Measurements from ENCODE around the gene PRPF6. TPM values are rescaled to one million over a fixed set of nuclear protein-coding genes. Genes with fewer than 3 reads are reported as not detected.
A peak's percentile ranks its signal among the peaks of the same experiment; 100 is the strongest.

The PRPF6 gene
- total RNA-seq, 1 donor from 2014 or later, result 44.1 TPM

DNA sequence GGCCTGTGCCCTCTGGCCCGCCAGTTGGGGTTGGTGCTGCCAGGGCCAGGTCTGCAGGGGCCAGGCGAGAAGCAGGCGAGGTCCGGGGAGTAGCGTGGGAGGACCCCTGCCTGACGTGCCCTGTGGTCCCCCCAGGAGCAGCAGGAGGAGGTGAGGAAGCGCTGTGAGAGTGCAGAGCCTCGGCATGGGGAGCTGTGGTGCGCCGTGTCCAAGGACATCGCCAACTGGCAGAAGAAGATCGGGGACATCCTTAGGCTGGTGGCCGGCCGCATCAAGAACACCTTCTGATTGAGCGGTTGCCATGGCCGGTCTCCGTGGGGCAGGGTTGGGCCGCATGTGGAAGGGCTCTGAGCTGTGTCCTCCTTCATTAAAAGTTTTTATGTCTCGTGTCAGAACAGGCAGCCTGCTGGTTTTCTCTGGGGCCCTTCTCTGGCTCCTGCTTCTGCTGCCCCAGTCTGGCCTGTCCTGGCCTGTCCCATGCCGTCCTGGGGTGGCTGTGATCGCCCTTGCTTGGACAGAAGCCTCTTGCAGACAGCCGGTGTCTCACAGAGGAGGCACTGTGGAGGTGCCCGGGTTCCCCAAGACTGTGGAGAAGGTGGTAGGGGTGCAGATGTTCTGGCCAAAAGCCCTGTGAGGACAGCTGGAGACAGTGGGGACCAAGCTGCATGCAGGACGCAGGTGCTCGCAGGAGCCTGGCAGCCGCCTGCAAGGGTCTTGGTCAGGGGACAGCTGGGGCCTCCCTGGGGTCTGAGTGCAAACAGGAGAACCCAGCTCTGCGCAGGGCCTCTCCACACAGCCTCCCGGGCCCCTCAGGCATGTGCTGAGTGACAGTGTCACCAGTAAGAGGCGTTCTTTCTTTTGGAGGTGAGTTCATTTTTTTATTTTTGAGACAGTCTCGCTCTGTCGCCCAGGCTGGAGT, 52.0 kb downstream of the PRPF6 start:
- no peak for DNase-seq (ENCODE audit: low spot score)

DNA sequence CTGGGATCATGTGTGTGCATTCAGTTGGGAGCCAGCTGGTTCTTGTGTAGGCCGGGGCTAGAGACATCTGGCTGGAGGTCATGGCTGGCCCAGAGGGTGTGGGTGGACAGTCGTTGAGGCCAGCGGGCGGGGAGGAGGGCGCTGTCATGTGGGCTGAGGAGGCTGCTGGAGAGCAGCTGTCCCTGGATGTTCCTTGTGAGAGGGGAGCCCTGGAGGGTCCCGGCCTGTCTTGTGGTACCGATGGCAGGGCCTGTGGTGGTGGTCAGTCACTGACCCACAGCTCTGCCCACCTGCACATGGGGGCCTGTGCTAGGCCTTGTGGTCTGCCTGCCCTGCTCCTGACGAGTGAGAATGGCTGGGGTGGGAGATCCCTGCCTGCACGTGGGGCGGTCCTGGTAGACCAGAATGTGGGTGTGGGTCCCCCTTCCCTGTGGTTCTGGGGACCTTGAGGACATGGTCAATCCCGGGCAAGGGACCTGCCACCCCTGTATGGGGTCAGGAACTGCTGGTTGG, 53.1 kb downstream of the PRPF6 start:
- no peak for DNase-seq (ENCODE audit: low spot score)

DNA sequence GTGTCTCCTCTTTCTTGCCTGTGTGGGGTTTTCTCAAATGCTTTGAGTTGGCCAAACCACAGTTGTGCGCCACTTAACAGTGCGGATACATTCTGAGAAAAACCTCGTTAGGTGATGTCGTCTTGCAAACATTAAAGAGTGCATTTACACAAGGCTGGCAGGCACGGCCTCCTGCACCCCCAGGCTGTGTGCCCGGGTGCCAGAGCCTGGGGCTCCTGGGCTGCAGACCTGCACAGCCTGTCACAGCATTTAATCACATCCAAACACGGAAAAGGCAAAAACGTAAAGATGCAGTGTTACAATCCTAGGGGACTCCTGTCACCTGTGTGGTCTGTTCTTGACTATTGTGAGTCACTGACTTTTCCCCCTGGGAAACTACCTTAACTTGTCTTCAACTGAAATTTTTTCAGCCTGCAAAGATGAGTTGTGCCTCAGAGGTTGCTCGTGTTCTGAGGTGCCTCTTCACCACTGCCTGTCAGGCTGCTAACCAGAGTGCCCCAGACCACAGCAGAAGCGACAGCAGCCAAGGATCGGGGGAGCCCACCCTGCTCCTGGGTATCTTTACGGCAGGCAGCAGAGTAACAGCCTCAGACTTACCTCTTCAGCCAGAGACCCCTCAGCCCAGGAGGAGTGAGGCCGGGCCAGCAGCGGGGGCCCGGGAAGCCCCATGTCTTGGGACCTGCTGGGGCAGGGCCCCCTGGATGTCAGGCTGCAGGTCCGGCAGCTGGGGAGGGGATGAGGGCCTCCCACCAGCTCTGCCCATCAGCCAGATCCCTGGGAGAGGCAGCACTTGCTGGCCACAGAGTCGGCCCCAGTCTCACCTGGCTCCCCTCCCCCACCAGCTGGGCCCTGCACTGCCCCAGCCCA, 54.4 kb downstream of the PRPF6 start:
- DNase-seq (ENCODE audit: low spot score), result no peak

DNA sequence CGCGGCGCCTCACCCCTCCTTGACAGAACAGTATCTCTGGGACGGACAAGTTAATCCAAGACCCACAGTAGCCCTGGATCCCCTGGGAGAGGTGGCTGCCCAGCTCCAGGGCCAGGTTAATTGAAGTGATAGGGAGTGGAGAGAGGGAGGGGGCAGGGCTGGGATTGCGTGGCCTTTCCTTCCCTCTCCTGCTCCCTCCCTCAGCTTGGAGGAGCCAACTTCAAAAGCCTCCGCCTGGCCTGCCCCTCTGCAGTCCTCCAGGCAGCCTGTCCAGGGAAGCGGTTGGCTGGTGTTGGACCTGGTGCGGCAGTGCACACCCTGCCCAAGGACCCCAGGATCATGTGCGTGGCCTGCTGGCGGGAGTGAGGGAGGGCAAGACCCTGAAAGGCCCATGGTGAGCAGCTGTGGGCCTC, 55.0 kb downstream of the PRPF6 start, which contains the start of gene C20orf204:
C20orf204 (plus strand) TSS at position 250 of the 413 bp plus-strand sequence; CDS start at position 392, 142 bp downstream.
- DNase-seq (ENCODE audit: low spot score), result no peak

DNA sequence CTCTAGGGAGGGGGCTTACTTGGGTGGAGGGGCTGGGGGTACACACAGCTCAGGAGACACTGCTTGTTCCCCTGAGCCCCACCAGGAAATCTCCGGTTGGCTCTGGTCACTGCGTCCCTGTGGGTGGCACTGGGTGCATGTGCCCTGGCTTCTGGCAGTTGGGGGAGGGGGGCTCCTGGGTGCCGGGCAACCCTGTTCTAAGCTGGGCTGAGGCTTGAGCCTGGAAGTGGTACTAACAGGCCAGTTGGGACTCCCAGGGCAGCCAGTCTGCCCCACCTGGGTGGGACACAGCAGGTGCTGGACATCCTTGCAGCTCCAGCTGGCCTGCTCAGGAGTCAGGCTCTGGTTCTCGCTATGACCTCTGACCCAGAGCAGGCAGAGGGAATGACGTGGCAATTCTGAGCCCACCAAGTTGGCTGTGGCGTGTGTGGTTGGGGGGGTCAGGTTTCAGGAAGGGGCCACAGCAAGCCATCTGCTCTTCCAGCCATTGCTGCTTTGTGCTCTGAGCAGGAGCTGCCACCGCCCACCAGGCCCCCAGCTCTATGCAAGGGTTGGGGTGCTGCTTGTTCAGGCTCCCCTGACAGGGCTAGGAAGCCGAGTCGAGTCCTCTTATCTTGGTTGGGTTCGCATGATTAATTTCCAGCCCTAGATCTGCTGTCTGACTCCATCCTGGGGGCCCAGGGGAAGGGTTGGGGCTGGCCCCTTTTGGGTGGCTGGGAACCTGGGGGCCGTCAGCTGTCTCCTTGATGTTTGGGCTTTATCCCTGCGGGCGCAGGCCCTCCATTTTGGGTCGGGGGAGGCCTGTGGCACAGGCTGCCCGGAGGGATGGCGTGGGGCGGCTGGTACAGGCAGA, 55.6 kb downstream of the PRPF6 start:
- DNase-seq (ENCODE audit: low spot score), result no peak

DNA sequence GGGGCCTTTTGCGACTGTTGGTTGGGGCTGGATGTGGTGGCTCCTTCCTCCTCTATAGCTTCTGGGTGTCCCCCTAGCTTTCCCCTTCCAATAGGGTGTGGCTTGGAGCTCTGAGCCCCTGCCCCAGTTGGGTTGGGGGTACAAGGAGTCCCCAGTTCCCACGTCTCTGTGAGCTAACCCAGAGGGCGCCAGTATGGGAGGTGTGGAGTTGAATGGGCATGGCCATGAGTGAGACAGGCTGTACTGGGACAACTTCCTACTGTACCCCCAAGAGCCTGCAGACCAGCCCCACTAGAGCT, 56.2 kb downstream of the PRPF6 start:
- no peak for DNase-seq (ENCODE audit: low spot score)

DNA sequence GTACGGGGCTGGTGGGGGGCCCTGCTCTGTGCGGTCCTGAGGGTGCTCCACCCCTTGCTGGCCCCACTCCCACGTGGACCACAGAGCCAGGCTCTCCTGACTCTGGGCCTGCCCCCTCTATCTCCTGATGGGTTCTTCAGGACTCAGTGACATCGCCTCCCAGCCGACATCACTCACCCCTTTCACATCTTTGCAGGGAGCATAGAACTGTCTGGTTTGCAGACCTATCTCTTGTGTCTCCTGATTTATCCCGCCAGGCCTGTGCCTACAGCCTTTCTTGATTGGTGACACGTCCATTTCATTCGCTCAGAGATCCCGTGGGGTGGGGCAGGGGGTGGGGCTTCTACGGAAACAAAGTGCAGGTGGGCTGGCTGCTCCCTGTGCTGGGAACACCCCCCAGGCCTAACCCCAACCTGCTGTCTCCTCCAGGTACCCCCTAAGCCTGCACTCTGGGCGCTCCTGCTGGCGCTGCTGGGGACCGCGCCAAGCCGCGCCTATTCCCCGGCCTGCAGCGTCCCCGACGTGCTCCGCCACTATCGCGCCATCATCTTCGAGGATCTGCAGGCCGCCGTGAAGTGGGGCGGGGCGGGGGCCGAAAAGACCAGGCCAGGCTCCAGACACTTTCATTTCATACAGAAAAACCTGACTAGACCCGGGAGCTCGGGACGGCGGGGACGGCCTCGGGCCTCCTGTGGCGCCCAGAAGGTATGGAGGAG, 56.7 kb downstream of the PRPF6 start:
- DNase-seq (ENCODE audit: low spot score), result no peak

DNA sequence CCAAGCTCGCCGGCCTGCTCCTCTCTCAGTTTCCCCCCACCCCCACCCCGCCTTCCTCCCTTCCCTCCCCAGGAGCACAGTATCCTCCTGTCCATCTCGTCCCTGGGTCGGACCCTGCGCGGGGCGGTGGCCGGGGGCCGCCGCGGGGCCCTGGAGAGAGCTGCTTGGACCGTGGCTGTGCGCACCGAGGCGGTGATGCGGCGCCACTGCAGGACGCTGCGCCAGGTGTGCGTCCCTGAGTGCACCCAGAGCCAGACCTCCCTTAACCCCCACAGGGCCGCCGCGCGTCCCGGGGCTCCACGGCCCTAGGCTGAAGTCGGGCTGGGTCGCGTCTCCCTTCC, 57.3 kb downstream of the PRPF6 start:
- no peak for DNase-seq (ENCODE audit: low spot score)

DNA sequence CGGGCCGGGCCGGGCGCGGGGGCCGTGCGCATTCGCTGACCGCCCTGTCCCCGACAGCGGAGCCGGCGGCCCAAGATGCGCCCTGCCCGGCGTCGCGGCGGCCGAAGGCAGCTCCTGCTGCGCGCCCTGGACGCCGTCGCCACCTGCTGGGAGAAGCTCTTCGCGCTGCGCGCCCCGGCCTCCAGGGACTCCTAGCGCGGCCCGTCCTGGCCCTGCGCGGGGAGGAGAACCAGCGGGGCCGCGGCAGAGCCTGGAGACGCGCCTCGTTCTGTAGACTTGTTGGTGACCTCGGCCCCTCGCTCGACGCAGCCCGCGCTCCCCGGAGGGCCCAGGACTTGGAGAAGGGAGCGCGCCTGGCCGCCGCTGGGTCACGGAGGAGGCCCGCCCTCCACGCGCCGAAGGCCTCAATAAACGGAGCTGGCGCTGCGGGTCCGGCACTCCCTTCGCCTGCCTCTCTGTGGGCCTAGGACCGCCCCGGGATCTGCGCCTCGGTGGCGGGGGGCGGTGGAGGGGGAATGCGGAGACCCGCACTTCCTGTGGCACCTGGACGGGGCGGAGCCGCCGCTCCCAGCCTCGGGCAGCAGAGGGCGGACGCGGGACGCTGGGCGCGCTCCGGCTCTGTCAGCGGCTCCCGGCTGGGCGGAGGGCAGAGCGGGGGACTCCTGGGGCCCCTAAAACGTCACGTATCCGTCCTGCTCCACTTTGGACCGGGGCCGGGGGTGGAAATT, 57.8 kb downstream of the PRPF6 start:
- peak; percentile 75 for DNase-seq (ENCODE audit: low spot score)

DNA sequence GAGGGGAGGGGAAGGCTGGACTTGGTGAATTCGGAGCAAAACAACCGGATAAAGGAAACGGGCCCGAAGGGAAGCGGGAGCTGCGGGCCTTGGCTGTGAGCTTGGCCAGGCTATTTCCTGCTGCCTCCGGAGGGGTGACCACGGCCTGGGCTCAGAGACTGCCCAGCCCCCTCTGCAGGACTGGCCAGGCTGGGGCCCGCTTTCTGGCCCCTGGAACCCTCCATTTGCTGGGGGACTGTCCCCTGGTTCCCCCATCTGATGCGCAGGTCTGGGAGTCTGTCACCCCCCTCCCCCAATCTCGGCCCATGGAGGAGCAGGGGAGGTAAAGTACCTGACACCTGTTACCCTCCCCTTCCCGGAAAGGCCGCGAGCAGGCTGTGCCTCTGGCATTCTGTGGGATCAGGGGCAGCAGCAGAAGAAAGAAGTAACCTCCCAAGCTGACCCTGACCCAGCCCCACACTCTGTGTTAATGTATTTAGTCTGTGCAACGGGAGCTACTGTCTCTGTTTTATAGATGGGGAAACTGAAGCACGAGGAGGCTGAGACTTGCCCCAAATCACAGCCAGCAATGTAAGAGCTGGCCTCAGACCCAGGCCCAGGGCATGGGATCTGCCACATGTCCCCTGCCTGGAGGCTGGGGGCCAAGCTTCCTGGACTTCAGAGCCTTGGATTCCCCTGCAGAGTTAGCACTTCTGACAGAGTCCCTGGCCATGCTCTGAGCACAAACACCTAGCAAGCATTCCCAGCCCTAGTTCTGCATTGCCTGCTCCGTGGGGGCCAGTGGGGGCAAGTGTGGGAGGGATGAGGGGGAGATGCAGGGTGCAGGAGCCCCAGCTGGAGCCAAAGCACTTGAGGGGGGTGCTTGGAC, 58.6 kb downstream of the PRPF6 start:
- DNase-seq (ENCODE audit: low spot score), result no peak

DNA sequence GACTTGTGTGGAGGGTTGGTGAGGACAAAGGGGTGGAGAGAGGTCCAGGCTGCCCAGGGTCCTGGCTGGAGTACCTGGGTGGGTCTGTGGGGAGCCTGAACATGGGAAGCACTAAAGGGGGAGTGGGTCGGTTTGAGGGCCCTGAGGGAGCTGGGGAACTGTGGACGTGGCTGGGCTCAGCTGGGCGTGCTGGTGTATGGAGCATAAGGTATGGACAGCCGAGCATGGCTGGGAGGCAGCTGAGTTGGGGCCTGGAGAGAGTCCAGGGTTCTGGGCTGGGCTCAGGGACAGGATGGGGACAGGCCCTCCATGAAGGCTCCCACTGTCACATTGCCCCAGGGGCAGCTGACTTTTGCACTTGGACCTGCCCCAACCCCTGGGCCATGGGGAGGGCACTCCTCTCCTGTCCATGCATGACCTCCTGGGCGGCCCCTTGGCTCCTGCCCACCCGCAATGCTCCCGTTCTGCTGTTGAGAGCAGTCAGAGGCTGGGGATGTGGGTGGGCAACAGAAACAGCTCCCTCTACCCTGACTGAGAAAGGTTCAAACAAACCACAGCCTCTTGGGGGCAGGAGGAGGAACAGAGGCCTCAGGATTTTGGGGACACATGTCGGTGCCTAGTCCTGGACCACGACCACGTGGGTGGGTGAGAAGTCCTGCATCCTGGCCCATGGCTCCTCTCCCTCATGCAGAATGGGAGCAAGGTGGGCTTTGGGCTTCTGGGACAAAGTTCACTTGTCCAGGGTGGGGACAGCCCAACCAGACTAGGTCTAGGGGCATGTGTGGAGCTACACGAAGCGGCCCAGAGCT, 59.5 kb downstream of the PRPF6 start:
- DNase-seq (ENCODE audit: low spot score), result no peak

DNA sequence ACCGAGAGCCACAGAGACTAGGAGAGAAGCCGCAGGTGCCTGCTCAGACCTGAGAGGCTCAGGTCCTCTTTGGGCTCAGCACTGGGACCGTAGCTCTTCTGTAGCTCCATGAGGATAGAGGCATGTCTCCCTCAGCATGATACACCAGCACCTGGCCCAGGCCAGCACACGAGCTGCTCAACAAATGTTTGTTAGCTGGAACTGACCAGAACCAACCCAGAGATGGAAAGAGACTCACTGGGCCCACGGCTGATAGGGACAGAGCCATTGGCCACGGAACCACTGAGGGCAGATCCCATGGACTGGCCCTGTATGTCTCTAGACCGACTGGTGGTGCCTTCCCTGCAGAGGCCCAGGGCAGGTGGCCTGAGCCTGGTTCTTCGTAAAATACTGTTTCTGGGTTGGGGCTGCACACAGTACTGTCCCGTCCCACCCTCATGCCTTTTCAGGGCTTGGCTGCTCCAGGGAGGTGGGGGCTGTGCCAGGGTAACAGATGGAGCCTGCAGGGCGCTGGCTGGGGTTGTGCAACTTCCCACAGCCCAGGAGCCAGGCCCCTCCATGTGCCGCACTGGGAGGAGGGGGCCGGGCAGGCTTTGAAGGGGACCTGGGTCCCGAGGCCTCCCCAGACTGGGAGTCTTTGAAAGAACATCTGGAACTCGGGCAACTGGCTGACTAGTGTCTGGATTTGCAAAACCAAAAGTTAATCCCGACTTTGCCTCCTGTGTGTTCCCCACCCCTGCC, 60.3 kb downstream of the PRPF6 start:
- DNase-seq (ENCODE audit: low spot score), result no peak

DNA sequence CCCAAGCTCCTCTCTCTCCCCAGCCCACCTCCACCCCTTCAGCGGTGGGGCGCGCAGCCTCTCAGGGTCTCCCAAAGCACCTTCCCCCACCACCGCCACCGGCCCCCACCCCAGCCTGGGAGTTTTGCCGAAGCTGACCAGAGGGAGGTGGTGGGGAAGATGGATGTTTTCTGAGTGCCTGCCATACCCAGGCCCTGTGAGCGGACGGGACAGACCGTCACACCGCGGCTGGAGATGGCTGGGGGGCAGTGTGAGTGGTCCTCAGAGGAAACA, 60.8 kb downstream of the PRPF6 start:
- no peak for DNase-seq (ENCODE audit: low spot score)

DNA sequence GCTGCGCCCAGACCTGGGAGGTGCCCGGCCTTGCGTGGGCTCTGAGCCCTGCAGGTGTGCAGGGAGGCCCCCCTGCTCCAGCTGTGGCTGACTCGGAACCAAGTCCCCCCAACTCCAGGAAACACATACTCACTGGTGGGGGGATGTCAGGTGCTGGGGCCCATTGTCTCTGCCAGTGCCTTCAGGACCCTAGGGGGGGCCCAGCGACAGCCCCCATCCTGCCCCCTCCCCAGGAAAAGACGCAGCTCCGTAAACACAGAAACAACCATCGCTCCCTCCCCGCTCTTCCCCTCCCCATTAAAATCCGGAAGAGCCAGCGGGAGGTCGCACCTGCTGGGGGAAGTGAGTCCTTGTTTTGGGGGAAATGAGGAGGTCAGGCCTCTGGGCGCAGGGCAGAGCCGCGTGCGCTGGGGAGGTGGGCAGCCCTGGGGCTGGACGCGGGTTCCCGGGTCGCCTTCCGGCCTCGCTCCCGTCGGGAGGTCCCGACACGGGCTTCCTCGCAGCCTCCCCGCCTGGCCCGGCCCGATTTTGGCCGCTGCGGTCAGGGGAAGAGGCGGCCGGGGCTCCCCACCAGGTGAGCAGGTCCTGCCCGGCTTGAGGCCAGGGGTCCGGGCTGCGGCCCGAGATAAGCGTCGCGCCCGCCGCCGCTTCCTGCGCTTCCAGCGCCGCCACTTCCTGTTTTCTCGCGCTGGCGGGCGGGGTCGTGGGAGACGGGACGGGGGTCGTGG, 61.3 kb downstream of the PRPF6 start:
- no peak for DNase-seq (ENCODE audit: low spot score)

DNA sequence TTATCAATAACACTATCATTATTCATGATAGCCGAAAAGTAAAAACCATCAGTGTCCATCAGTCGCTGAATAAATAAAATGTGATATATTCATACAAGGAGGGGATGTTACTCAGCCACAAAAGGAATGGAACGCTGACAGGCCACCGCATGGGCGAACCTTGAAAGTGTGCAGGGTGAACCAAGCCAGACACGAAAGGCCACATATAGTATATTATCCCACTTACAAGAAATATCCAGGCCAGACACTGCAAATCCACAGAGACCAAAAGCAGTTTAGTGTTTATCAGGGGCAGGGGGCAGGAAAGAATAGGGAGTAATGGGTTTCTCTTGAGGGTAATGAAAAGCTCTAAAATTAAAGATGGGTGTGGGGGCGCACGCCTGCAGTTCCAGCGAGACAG, 62.8 kb downstream of the PRPF6 start:
- no peak for DNase-seq (ENCODE audit: low spot score)

DNA sequence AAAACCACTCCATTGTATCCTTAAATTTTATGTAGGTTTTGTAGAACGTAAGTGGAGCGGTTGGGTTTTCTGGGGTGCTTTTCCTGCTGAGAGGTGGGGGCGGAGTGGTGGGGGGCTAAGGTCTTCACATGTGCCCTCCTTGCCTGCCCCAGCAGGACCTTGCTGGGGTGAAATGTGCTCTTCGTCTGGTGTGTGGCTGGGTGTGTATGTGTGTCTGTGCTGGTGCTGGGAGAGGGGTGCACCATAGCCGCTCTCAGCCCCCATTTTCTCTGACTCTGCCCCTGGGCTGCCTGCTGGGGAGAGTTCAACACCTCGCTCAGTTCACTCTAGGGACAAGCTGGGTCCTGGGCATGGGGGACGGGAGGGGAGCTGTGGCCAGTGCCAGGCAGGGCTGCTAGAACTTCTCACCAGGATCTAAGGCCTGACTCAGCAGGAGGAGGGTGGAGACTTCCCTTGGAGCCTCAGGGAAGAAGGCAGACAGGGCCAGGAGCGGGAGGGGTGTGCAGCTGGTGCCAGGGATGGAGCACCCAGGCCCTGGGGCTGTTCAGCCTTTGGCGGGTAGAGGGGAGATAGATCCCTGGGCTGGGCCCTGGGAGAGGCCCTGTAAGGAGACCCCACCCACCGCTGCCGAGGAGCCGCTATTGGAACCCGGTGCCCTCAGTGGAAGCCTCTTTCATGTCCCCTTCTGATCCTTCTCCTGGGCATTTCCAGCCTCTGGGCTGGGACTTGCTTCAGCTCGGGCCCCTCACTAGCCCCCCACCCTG, 63.7 kb downstream of the PRPF6 start:
- peak; percentile 79 for DNase-seq (ENCODE audit: low spot score)
